Right lobe of liver (tissue), 4 donors: ENCODE results near the gene CRYGA.

Source experiments
- POLR2A ChIP-seq: fragments of 450-650 bp; IDR thresholded peaks from one replicate; pipeline ENCODE4 v1.6.1; 2017; ENCODE audit warnings: antibody characterized with exemption, mild to moderate bottlenecking
- TF ChIP-seq, protein P1 (sequence below), 4 donors: fragments of 200-600 bp in 3 of 4; fragments of 450-650 bp in 1 of 4; IDR thresholded peaks; one replicate each; pipeline versions ENCODE4 v1.5.1 to v1.8.0; 2016 to 2022; ENCODE audit warnings: antibody characterized with exemption in 4 of 4, mild to moderate bottlenecking in 2 of 4
- donor health status: DM: no; HTN: no; CAD: no.
- donor health status: DM: no; HTN: no; CAD: no.
- donor health status: DM: no; HTN: yes; CAD: no.

DNA sequence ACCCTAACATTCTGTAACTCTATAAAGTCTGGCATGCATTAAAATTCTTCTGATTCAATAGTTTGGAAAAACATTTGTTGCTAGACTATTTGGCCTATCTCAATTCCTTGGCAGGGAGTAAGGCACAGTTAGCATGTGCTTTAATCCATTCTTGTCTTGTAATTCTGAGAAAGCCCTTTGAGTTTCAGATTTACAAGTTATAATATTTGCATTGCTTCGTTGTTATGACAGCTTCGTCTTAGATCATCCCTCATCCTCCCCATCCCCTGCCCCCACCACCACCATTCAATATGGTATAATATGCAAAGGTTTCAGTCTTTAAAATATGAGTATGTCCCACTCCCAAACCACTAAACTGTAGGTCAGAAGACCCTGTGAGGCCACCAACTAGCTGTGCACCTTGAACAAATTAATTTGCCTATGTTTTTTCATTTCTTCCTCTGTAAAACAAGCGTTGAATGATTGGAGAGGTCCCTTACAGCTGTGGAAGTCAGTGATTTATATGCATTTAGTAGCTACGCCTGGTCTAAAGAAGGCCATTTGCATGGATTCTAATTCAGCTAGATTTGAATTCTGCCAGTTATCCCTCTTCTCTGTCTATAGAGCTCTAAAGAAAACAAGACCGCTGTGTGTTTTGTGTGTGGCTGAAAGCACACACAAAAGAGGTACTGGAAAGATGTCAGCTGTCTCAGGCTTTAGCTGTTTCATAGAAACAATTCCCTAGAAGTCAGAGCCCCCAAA lies 25.9 kb upstream of the CRYGA start:
- TF ChIP-seq, protein P1, sequence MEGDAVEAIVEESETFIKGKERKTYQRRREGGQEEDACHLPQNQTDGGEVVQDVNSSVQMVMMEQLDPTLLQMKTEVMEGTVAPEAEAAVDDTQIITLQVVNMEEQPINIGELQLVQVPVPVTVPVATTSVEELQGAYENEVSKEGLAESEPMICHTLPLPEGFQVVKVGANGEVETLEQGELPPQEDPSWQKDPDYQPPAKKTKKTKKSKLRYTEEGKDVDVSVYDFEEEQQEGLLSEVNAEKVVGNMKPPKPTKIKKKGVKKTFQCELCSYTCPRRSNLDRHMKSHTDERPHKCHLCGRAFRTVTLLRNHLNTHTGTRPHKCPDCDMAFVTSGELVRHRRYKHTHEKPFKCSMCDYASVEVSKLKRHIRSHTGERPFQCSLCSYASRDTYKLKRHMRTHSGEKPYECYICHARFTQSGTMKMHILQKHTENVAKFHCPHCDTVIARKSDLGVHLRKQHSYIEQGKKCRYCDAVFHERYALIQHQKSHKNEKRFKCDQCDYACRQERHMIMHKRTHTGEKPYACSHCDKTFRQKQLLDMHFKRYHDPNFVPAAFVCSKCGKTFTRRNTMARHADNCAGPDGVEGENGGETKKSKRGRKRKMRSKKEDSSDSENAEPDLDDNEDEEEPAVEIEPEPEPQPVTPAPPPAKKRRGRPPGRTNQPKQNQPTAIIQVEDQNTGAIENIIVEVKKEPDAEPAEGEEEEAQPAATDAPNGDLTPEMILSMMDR (IDR thresholded peaks at IDR 0.05), result no peak
- TF ChIP-seq POLR2A, result no peak
